ENCODE data around the gene RABGEF1. TPM values are rescaled to one million over a fixed set of nuclear protein-coding genes. Genes with fewer than 3 reads are reported as not detected.
"Not testable (repeated sequence)": the region's sequence is repeated elsewhere in the genome, so short reads cannot be mapped to it uniquely, and the experiment has no call there.

RABGEF1 gene
- polyA plus RNA-seq, 3 donors, result 29.1 to 31.6 (median 31.2) TPM

GRCh38 chr7:66845379-66846095 is 105.0 kb downstream of the RABGEF1 start:
- no peak for DNase-seq (ENCODE audit: low read depth in 3 of 3, low spot score in 2 of 3)

GRCh38 chr7:66846096-66846445 is 105.5 kb downstream of the RABGEF1 start:
- not testable (repeated sequence) for DNase-seq (ENCODE audit: low read depth in 3 of 3, low spot score in 2 of 3)

- DNase-seq (ENCODE audit: low read depth in 3 of 3, low spot score in 2 of 3), result not testable (repeated sequence)
These were observed 107.0 kb downstream of the RABGEF1 start for GRCh38 chr7:66847523-66847855.

- no peak for DNase-seq (ENCODE audit: low read depth in 3 of 3, low spot score in 2 of 3)
These were observed 107.6 kb downstream of the RABGEF1 start for GRCh38 chr7:66847879-66848790.

- DNase-seq (ENCODE audit: low read depth in 3 of 3, low spot score in 2 of 3), result no peak
These were observed 118.8 kb downstream of the RABGEF1 start for GRCh38 chr7:66859339-66859738.

GRCh38 chr7:66859794-66860645 is 119.5 kb downstream of the RABGEF1 start:
- DNase-seq (ENCODE audit: low read depth in 3 of 3, low spot score in 2 of 3), result no peak

- no peak for DNase-seq (ENCODE audit: low read depth in 3 of 3, low spot score in 2 of 3)
These were observed 120.2 kb downstream of the RABGEF1 start for GRCh38 chr7:66860767-66861166.

Other genes starting within 250 kb of the RABGEF1 start
- gene KCTD7, start 111.9 kb upstream of the RABGEF1 start, polyA plus RNA-seq (ENCODE audit: insufficient read length in 3 of 3), result 10 to 100 TPM; 22.0 to 26.5 (median 26.4) TPM
- gene TMEM248, start 180.5 kb downstream of the RABGEF1 start, polyA plus RNA-seq (ENCODE audit: insufficient read length in 3 of 3), result 10 to 100 TPM; 75.7 to 79.4 (median 78.5) TPM

Data from right renal cortex interstitium (tissue), 3 donors.